Measurements from ENCODE around the gene PKIG. TPM values are rescaled to one million over a fixed set of nuclear protein-coding genes. Genes with fewer than 3 reads are reported as not detected.
A peak's percentile ranks its signal among the peaks of the same experiment; 100 is the strongest.

PKIG gene
- total RNA-seq, 1 experiment from 2014 or later, result 27.0 TPM

- Histone ChIP-seq H3T11ph (ENCODE audit: low read length) (no peak overlapping the region), H2BK120ac (ENCODE audit: low read depth, low read length, poor library complexity, severe bottlenecking) (no peak overlapping the region), H3K4ac (ENCODE audit: low read depth, low read length) (no peak overlapping the region; the same call in 1 of the 2 replicates), H3K9me3 (ENCODE audit: control insufficient read depth, low read depth, low read length) (no peaks in the 10 kb centered on the region), H4K91ac (ENCODE audit: insufficient read length, low read depth, low read length) (no peak overlapping the region), H3K4me2 (ENCODE audit: insufficient read depth, insufficient read length, low read length) (no peak overlapping the region), H2AFZ (ENCODE audit: low read length) (no peak overlapping the region), H2BK15ac (ENCODE audit: low read depth, low read length) (no peak overlapping the region), H3K79me1 (ENCODE audit: insufficient read depth, low read depth, low read length, poor library complexity, severe bottlenecking) (no peaks in the 10 kb centered on the region), H2BK12ac (ENCODE audit: insufficient read length, low read depth, low read length) (no peak overlapping the region), H3K27me3 (ENCODE audit: insufficient read depth, low read length) (no peaks in the 10 kb centered on the region; the same call in 1 of the 2 replicates), H4K20me1 (ENCODE audit: control insufficient read depth, insufficient read depth, insufficient read length) (no peaks in the 10 kb centered on the region), H2BK20ac (ENCODE audit: low read depth, low read length, poor library complexity, severe bottlenecking) (no peak overlapping the region), H4K8ac (replicated peaks; ENCODE audit: insufficient read length, low read depth, low read length) (no peak overlapping the region), H3K14ac (ENCODE audit: insufficient read depth, low read length) (no peak overlapping the region), H3K18ac (ENCODE audit: insufficient read length, low read depth, low read length) (no peak overlapping the region), H3K27ac (ENCODE audit: insufficient read length, low read depth, low read length) (no peak overlapping the region), H3K4me1 (ENCODE audit: insufficient read depth, low read length) (peaks cover 20% of the 10 kb centered on the region; the same call in 1 of the 2 replicates), H2AK5ac (ENCODE audit: insufficient read length, low read length) (no peak overlapping the region), H3K79me2 (ENCODE audit: insufficient read depth, low read length) (no peaks in the 10 kb centered on the region), H2BK5ac (ENCODE audit: insufficient read length, low read length) (no peak overlapping the region), H3K23ac (ENCODE audit: insufficient read length, low read depth, low read length) (no peak overlapping the region), H3K56ac (ENCODE audit: insufficient read length, low read depth, low read length) (no peak overlapping the region), H3K23me2 (ENCODE audit: insufficient read length, low read depth, low read length, poor library complexity, severe bottlenecking) (no peaks in the 10 kb centered on the region), H3K9ac (ENCODE audit: extremely low read depth, insufficient read length, low read length) (no peak overlapping the region), H4K5ac (ENCODE audit: insufficient read length, low read depth, low read length) (no peak overlapping the region)
- DNase-seq, result no peak
- Mint-ChIP-seq H3K36me3 (ENCODE audit: insufficient read depth in 1 of 3, low read depth in 3 of 3) (peaks cover 0 to 12% (median 9%) of the 10 kb centered on the region in 3 experiments; a peak in 5 of 7 replicates), H3K4me3 (no peak overlapping the region), H3K27ac (peak overlapping the region in 2 of 3 experiments; percentile 50 to 89; a peak in 1 of 7 replicates), H3K27me3 (ENCODE audit: low read depth) (no peaks in the 10 kb centered on the region), H3K4me1 (peaks cover 57 to 60% of the 10 kb centered on the region in 2 experiments), H3K9me3 (peaks cover 0 to 4% of the 10 kb centered on the region in 2 experiments; a peak in 1 of 5 replicates)
- TF ChIP-seq CTCF (conservative IDR thresholded peaks at IDR 0.05), result no peak
- whole genome bisulfite sequencing (ENCODE audit: extremely low coverage, insufficient read length, low lambda C conversion rate), result no CpG with 5 or more reads among the region's 7 CpGs
These were observed 62.3 kb downstream of the PKIG start for GRCh38 chr20:44644667-44645131.
